WTC11 (cell line): Measurements from ENCODE around the gene RABGAP1. TPM values are rescaled to one million over a fixed set of nuclear protein-coding genes. Genes with fewer than 3 reads are reported as not detected.

Experiments used
- ATAC-seq: fragments of 200-7000 bp; cut with Tn5 transposase; 2 replicates; pipeline ENCODE4 v1.10.0; 2021; ENCODE audit warnings: mild to moderate bottlenecking, moderate library complexity
- CTCF ChIA-PET: fragments of 300-600 bp; sonication (Branson Sonifier 250); formaldehyde crosslinking; loops from one replicate; lab custom pipeline; 2021; ENCODE audit warnings: antibody characterized with exemption; lab: Charles Lee
- POLR2A ChIA-PET: fragments of 350-600 bp; sonication (Branson Sonifier 250); formaldehyde crosslinking; loops from one replicate; lab custom pipeline; 2021; ENCODE audit warnings: antibody characterized with exemption; lab: Charles Lee
- DNase-seq: peaks from one replicate; pipeline ENCODE4 v3.0.0; 2021; ENCODE audit warnings: low spot score
- H3K27ac Mint-ChIP-seq: 2 replicates; pipeline ENCODE4 v1.8.0; 2021; ENCODE audit warnings: mixed read lengths
- H3K27me3 Mint-ChIP-seq: 2 replicates; pipeline ENCODE4 v1.8.0; 2021; ENCODE audit warnings: low read depth, mild to moderate bottlenecking, moderate library complexity, mixed read lengths
- H3K36me3 Mint-ChIP-seq: 2 replicates; pipeline ENCODE4 v1.8.0; 2021; ENCODE audit warnings: mixed read lengths
- H3K4me1 Mint-ChIP-seq: 2 replicates; pipeline ENCODE4 v1.8.0; 2022; ENCODE audit warnings: mixed read lengths
- H3K4me3 Mint-ChIP-seq: 2 replicates; pipeline ENCODE4 v1.8.0; 2021; ENCODE audit warnings: mild to moderate bottlenecking, moderate library complexity, mixed read lengths
- H3K9me3 Mint-ChIP-seq: 2 replicates; pipeline ENCODE4 v1.8.0; 2021; ENCODE audit warnings: mixed read lengths
- CREM ChIP-seq: sonication (generic); formaldehyde crosslinking; IDR thresholded peaks from 2 replicates; pipeline ENCODE4 v1.8.1; 2022; ENCODE audit warnings: mild to moderate bottlenecking, missing genetic modification reagents, moderate library complexity
- CTCF ChIP-seq: fragments of 200-600 bp; IDR thresholded peaks from 2 replicates; pipeline ENCODE4 v1.8.0; 2022; ENCODE audit warnings: antibody characterized with exemption
- FOXP1 ChIP-seq: sonication (generic); formaldehyde crosslinking; IDR thresholded peaks from 2 replicates; pipeline ENCODE4 v1.8.0; 2022; ENCODE audit warnings: missing genetic modification reagents, mild to moderate bottlenecking, moderate library complexity, borderline replicate concordance
- HMGA2 ChIP-seq: fragments of 250-450 bp; sonication (Bioruptor Pico); IDR thresholded peaks from 2 replicates; pipeline ENCODE4 v1.4.0; 2021; ENCODE audit warnings: mild to moderate bottlenecking, moderate library complexity
- HMGXB4 ChIP-seq: sonication (generic); formaldehyde crosslinking; IDR thresholded peaks from 2 replicates; pipeline ENCODE4 v1.8.1; 2023; ENCODE audit warnings: mild to moderate bottlenecking, moderate library complexity, missing genetic modification reagents
- MYBL2 ChIP-seq: sonication (generic); formaldehyde crosslinking; IDR thresholded peaks from 2 replicates; pipeline ENCODE4 v1.8.1; 2023; ENCODE audit warnings: mild to moderate bottlenecking, moderate library complexity, missing genetic modification reagents
- NR1H2 ChIP-seq: sonication (generic); formaldehyde crosslinking; IDR thresholded peaks from 2 replicates; pipeline ENCODE4 v1.9.0; 2021; ENCODE audit warnings: mild to moderate bottlenecking, moderate library complexity, missing genetic modification reagents
- NR2C2 ChIP-seq: sonication (generic); formaldehyde crosslinking; IDR thresholded peaks from 2 replicates; pipeline ENCODE4 v1.8.0; 2022; ENCODE audit warnings: mild to moderate bottlenecking, missing genetic modification reagents
- OVOL2 ChIP-seq: fragments of 250-450 bp; sonication (Bioruptor Pico); IDR thresholded peaks from 2 replicates; pipeline ENCODE4 v1.9.0; 2021; ENCODE audit warnings: mild to moderate bottlenecking, borderline replicate concordance
- SOX15 ChIP-seq: fragments of 250-450 bp; sonication (Bioruptor Pico); IDR thresholded peaks from 2 replicates; pipeline ENCODE4 v1.9.0; 2021; ENCODE audit warnings: mild to moderate bottlenecking
- STAT6 ChIP-seq: sonication (generic); formaldehyde crosslinking; conservative IDR thresholded peaks from 2 replicates; pipeline ENCODE4 v1.8.1; 2023; ENCODE audit warnings: mild to moderate bottlenecking, low read depth, missing genetic modification reagents, moderate library complexity
- ZBTB21 ChIP-seq: sonication (generic); formaldehyde crosslinking; IDR thresholded peaks from 2 replicates; pipeline ENCODE4 v1.8.1; 2023; ENCODE audit warnings: mild to moderate bottlenecking, missing genetic modification reagents, borderline replicate concordance
- ZNF232 ChIP-seq: sonication (generic); formaldehyde crosslinking; IDR thresholded peaks from 2 replicates; pipeline ENCODE4 v1.8.0; 2022; ENCODE audit warnings: mild to moderate bottlenecking, missing genetic modification reagents
- ZNF281 ChIP-seq: sonication (generic); formaldehyde crosslinking; IDR thresholded peaks from 2 replicates; pipeline ENCODE4 v1.8.0; 2023; ENCODE audit warnings: mild to moderate bottlenecking, missing genetic modification reagents
- ZNF416 ChIP-seq: fragments of 250-450 bp; sonication (Bioruptor Pico); IDR thresholded peaks from 2 replicates; pipeline ENCODE4 v1.9.0; 2021; ENCODE audit warnings: mild to moderate bottlenecking, inconsistent platforms
- ZNF425 ChIP-seq: fragments of 250-450 bp; sonication (Bioruptor Pico); conservative IDR thresholded peaks from 2 replicates; pipeline ENCODE4 v1.9.0; 2021; ENCODE audit warnings: mild to moderate bottlenecking
- ZNF532 ChIP-seq: fragments of 250-450 bp; sonication (Bioruptor Pico); IDR thresholded peaks from 2 replicates; pipeline ENCODE4 v1.9.0; 2021; ENCODE audit warnings: mild to moderate bottlenecking, borderline replicate concordance
- total RNA-seq: library from RNA; stranded (reverse); gene quantifications from 3 replicates; pipeline ENCODE4 v1.2.3, GENCODE V29; 2021

Gene RABGAP1
- total RNA-seq, 1 experiment from 2014 or later, result 38.1 TPM

GRCh38 chr9:123005964-123006363 is 65.1 kb downstream of the RABGAP1 start:
- H3K27me3 Mint-ChIP-seq, result no peaks in the 10 kb centered on the region
- no peak for TF ChIP-seq CTCF
- TF ChIP-seq FOXP1, result no peak
- no peak for TF ChIP-seq HMGXB4
- no peak for TF ChIP-seq MYBL2
- no peak for TF ChIP-seq ZNF425
- no peak for TF ChIP-seq ZNF281 (CRISPR knock-in tag)
- no peak for TF ChIP-seq SOX15
- TF ChIP-seq OVOL2 (CRISPR knock-in tag), result no peak
- no peak for TF ChIP-seq ZNF416 (CRISPR knock-in tag)
- TF ChIP-seq ZBTB21, result no peak
- TF ChIP-seq STAT6 (CRISPR knock-in tag), result no peak
- TF ChIP-seq HMGA2 (CRISPR knock-in tag), result no peak
- no peak for TF ChIP-seq NR1H2 (CRISPR knock-in tag)
- no peak for TF ChIP-seq NR2C2 (CRISPR knock-in tag)
- no peak for TF ChIP-seq CREM (CRISPR knock-in tag)
- TF ChIP-seq ZNF232, result no peak
- TF ChIP-seq ZNF532 (CRISPR knock-in tag), result no peak
- TF ChIP-seq, all 79 proteins: peak for 0
- Mint-ChIP-seq H3K36me3 (peaks cover 18% of the 10 kb centered on the region), H3K9me3 (no peaks in the 10 kb centered on the region), H3K4me1 (peaks cover 9% of the 10 kb centered on the region), H3K27ac (no peak overlapping the region), H3K4me3 (no peak overlapping the region)
- ChIA-PET POLR2A (no interaction called here), CTCF (no interaction called here)
- no peak for DNase-seq
- no peak for ATAC-seq
